CD4-positive, alpha-beta T cell treated with Interferon gamma for 1 hour (primary cell): ENCODE results near the gene NKTR.
A peak's percentile ranks its signal among the peaks of the same experiment; 100 is the strongest.

Experiments
- DNase-seq: peaks from one replicate; pipeline ENCODE4 v3.0.0-alpha.2; 2020

Gene NKTR

DNA sequence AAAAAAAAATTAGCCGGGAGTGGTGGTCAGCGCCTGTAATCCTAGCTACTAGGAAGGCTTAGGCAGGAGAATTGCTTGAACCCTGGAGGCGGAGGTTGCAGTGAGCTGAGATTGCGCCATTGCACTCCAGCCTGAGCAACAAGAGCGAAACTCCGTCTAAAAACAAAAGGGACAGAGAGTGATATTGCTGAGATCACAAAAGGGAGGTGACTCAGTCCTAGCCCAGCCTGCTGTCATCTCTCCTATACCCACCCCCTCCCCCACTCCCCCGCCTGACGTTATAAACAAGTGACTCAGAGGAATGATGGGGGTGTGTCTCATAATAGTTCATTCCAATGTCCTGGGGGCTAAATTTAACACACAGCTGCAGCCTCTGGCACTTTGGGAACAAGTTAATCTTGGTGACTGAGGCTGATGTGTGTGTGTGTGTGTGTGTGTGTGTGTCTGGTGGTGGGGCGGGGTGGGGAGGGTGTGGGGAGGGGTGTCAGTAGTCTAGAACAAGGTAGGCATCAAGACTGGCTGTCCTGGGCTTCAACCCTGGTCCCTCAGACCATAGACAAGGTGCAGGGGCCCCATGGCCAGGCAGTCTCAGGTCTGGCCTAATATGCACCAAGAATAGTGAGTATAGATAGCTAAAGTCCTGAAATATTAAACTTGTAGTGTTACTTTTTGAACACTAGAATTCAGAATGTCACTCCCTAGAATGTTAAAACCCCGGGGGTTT, 83.6 kb downstream of the NKTR start:
- DNase-seq = peak; percentile 21

DNA sequence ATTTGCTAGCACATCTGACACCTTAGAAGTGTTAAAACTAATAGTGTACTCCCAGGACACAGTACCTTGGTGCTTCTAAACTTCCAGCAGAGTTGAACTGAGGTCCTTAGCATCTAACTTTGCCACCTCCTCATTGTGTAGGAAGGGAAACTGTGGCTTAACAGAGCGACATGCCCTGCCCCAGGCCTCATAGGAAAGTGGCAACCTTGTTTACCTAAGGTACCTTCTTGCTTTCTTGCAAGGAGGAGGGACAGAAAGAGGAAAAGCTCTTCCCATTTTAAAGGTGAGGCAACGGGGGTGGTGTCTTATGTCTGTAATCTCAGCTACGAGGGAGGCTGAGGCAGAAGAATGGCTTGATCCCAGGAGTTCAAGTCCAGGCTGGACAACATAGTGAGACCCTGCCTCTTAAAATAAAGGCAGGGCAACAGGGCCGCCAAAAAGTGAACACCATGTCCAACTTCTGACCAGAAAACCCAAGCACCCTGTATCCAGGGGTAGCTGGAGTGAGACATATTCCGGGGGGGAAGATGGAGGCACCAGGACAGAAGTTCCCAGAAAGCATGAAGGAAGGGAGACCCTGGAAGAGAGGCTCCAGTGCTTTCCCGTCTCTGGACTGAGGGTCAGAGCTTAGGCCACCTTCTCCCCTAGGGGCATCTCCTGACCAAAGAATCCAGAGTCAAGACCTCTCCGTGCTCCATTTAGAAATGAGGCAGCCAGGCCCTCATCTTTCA, 84.3 kb downstream of the NKTR start:
- DNase-seq = no peak

DNA sequence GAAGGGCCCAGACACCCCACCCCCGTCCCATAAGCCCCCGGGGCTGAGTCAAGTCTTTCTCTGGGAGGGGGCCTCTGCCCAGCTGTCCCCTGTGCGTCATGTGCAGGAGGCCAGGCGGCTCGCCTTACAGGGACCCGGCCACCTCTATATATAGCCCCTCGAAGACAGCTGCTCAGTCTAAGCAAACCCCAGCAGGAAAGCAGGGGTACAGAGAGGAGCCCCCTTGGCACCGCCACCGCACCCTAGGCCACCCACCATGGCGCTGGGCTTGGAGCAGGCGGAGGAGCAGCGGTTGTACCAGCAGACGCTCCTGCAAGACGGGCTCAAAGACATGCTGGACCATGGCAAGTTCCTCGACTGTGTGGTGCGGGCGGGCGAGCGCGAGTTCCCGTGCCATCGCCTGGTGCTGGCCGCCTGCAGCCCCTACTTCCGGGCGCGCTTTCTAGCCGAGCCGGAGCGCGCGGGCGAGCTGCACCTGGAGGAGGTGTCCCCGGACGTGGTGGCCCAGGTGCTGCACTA, 84.9 kb downstream of the NKTR start, which contains the start of gene KLHL40:
Gene KLHL40, plus strand, starts transcription at position 175 of the 519 bp plus-strand sequence. Its CDS starts 82 bp downstream, at position 257.
- DNase-seq = no peak

DNA sequence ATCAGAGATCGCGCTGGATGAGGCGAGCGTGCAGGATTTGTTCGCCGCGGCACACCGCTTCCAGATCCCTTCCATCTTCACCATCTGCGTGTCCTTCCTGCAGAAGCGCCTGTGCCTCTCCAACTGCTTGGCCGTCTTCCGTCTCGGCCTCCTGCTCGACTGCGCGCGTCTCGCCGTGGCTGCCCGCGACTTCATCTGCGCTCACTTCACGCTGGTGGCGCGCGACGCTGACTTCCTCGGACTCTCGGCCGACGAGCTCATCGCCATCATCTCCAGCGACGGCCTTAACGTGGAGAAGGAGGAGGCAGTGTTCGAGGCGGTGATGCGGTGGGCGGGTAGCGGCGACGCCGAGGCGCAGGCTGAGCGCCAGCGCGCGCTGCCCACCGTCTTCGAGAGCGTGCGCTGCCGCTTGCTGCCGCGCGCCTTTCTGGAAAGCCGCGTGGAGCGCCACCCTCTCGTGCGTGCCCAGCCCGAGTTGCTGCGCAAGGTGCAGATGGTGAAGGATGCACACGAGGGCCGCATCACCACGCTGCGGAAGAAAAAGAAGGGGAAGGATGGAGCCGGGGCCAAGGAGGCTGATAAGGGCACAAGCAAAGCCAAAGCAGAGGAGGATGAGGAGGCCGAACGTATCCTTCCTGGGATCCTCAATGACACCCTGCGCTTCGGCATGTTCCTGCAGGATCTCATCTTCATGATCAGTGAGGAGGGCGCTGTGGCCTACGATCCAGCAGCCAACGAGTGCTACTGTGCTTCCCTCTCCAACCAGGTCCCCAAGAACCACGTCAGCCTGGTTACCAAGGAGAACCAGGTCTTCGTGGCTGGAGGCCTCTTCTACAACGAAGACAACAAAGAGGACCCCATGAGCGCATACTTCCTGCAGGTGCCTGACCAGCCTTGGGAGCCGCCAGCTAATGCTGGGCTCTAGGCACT, 85.7 kb downstream of the NKTR start:
- no peak for DNase-seq

DNA sequence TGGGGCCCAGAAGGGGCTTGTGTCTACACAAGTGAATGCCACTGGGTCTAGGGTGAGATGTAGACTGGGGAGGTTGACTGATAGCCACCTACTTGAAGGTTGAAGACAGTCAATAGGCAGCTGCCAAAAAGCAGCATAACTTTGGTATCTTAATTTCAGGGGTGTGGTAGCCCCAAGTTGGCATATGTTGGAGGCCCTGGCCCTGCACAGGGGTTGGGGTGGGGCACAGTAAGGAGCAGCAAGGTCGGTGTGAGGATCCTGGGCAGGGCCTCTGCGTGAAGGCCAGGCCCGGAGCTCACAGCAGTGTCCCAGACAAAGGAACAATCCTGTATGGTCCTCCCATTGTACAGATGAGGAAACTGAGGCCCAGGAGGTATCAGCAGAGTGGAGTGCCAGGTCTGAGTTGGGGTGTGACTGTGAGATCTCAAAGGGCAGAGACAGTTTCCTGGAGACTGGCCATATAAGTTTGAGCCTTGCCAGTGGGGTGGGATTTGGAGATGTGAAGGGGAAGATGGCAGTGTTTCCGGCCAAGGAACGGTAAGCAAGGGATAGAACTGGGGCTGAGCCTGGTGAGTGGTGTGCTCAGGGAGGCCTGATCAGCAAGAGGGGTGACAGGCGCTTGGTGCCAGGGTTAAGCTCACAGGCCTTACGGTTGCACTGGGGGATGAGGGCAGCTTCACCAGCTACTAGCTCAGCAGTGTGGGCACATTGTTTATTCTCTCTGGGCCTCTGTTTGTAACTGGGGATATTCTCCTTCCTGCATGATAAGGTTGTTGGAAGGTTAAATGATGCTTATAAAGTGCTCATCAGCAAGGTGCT, 86.6 kb downstream of the NKTR start:
- DNase-seq = no peak

DNA sequence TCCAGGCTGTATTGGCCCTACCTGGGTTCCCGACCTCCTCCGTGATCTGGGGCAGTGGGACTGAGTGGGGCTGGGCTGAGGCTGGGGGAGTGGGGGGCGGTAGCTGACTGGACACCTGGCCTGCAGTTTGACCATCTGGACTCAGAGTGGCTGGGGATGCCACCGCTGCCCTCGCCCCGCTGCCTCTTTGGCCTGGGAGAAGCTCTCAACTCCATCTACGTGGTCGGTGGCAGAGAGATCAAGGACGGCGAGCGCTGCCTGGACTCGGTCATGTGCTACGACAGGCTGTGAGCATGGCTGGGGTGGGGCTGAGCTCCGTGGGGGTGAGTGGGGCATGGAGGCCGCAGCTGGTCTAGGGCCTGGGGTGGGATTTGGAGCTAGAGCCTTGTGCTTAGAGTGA, 87.5 kb downstream of the NKTR start:
- no peak for DNase-seq

DNA sequence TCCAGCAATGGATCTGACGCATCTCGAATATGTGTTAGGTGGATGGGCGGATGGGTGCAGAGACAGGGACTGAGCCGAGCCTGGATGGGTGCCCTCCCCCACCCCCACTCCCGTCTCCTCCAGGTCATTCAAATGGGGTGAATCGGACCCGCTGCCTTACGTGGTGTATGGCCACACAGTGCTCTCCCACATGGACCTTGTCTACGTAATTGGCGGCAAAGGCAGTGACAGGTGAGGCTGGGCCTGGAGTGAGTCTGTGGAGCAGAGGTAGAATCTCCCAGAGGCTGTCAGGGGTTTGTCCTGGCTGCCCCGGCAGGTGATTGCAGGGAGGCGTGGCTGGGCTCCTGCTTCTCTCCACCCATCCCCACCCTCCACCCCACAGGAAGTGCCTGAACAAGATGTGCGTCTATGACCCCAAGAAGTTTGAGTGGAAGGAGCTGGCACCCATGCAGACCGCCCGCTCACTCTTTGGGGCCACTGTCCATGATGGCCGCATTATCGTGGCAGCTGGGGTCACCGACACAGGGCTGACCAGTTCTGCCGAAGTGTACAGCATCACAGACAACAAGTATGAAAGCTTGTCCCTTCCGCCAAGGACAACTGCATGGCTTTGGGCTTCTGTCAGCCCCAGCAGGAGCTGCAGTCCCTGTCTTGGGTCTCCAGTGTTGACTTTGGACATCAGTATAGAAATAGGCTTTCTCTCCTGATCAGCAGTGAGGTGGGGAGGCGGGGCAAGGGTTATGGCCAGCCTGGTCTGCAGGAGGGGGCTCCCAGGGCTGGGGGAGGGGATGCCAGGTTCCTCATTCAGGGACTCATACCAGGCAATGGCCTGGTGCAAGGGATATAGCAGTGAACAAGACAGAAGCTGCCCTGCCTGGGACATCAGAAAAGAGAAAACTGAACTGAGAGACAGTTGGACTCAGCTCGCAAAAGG, 88.3 kb downstream of the NKTR start:
- no peak for DNase-seq

DNA sequence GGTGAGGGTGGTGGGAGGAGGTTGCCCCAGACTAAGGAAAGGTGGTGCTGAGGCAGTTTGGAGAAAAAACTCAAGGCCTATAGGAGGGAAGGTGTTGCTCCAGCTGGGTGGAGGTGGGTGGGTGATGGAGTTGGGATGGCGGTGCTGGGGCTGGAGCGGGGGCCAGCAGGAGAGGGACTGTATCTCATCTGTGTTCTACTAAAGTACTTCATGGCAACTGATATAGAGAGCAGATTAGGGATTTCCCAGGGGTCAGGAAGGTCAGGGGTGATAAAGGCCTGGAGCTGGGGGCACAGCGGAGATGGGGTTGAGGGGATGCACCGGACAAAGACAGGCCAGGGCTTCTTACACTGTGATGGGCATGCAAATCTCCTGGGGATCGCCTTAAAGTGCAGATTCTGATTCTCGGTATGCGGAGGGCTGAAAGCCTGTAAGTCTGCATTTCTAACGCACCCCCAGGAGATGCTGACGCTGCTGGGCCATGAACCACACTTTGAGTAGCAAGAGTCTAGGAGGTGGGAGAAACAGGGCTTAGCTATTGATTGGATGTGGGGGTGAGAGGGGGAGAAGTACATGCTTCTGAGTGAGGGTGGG, 89.0 kb downstream of the NKTR start:
- DNase-seq = no peak

DNA sequence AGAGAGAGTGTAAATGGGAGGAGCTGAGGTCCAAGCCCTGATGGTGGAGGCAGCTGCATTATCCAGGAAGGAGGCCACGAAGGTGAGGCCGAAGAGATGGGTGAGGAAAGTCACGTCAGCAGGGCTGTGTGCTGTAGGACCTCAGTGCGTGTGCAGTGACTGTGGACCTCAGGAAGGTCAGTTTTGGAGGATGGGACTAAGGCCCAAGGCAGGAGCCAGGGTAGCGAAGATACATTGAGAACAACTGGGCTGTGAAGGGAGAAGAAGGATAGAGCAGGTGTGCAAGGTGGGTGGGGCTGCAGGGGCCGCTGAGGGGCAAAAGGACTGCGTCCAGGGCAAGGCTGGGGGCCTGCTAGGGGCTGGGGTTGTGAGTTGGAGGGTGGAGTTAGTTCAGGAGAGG, 89.7 kb downstream of the NKTR start:
- DNase-seq = no peak

DNA sequence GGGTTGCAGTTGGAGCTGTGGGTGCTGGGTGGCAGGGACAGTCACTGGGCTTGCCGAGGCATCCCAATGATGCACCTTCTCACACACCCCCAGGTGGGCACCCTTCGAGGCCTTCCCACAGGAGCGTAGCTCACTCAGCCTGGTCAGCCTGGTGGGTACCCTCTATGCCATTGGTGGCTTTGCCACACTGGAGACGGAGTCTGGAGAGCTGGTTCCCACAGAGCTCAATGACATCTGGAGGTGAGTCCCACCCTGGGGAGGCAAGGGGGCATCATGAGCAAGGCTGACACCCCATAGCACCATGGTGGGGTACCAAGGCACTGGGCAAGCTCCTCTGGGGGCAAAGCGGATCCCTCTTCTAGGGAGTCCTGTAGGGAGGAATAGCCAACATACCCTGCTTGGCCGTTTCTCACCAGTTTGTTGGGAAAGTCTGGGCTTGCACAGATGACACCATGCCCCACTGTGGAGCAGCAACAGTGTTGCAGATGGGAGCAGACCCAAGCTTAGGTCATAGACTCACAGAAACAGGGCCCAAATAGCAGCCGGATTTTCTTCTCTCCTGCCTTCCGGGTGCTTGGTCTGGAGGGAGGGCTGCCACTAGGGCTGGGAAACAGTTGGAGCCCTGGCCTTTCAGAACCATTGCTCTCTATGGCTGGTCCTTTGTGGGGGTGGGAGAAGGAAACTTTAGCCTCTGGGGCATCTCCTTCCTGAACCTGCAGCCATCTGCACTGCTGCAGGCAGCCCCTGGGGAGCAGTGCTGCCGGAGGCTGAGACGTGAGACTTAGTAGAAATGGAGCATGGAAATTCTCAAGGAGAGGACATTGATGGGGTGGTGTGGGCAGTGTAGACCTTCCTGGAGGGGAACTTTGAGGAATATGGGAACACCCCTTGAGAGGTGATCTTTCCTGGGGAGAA, 90.5 kb downstream of the NKTR start:
- no peak for DNase-seq

DNA sequence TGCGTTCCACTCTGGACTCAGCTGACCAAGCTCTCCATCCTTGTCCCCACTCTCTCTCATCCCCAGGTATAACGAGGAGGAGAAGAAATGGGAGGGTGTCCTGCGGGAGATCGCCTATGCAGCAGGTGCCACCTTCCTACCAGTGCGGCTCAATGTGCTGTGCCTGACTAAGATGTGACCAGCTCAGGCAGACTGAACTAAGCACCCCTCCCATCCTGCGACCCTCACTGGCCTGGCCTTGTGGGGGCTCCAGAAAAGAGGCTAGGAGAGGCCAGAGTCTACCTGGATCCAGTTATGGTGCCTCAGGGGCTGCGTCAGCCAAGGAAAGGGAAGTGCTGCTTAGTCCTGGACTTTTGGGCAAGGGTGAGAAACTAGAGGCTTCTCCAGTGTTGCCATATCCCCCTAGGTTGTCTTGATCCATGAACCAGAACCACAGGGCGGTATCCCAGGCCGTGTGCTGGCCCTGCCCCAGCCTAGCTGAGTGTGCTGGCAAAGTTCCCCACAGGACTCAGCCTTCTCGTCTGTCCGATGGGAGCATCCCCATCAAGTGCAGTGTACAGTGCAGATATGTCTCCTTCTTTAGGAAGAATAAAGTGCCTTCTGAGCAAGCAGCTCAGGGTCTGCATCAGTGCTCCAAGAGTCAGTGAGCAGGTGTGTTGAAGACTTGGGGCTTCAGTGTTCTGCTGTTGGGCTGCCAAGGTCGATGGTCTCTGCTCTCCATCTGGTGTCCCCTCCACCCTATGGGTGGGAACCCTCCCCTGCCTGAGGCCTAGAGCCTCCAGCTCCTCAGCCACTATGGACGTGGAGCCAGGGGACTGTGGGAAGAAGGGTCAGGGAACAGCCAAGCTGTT, 91.6 kb downstream of the NKTR start:
- DNase-seq = no peak

DNA sequence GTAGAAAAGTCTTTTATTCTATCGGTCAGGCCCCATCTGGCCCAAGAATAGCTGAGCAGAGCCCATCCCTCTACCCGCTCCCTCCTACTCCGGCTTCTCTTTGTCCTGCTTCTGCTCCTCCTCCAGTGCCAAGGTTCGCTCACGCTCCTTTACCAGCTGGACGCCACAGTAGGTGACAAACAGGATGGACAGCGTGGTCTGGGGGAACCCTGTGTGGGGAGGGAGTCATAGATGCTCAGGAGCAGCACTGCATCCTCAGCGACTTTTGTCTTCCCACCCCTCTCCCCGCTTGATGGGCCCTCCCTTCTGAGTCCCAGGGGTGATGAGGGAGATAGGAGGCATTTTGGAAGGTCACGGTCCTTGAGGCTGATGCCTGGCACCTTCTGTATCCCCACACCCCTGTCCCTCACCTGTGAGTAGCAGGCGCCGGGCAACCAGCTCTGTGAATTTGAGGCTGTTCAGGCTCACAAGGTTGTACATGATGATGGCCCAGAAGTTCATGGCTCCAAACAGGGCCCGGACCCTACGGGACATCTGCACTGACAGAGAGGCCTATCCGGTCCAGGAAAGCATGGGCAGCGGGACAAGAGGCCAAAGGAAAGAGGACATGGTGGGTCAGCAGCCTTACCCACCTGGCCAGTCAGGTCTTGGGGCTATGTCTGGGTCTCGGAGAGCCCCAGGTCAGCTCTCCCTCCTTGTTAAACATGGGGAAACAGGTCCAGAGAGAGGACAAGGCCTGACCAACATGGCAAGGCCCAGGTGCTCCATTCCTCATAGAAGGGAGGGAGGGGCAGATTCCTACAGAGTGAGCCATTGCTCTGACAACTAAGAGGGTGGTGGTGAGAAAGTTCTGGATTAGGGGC, 92.4 kb downstream of the NKTR start:
- DNase-seq = no peak

DNA sequence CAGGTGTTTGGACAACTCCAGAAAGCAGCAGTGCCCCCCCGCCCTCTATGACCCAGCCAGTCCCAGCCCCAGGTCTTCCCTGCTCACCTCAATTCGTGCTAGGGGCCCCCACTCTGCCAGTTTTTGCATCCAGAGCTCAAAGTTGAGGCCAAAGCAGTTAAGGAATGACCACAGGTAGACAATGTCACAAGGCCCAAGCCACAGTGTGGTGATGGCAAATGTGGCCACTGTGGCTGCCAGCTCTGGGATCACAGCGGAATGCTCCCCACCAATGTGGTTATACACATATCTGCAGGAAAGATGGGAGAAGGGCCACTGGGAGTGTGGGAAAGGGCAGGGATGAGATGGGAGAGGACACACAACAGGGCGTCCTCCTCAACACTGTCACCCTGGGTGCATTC, 93.0 kb downstream of the NKTR start:
- no peak for DNase-seq

DNA sequence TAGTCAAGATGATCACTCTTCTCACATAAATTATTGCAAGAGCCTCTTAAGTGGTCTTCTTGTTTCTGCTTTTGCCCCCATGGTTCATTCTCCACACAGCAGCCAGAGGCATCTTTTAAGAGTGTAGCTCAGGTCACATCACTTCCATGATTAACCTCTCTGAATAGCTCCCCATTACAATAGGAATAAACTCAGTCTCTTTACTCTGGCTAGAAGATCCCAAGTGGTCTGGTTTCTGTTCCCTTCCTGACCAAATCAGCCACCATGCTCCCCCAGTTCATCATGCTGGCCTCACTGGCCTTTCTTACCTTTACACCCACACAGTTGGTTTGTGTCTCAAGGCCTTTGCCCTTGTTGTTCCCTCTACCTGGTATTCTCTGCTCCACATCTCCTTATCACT, 93.9 kb downstream of the NKTR start:
- no peak for DNase-seq

DNA sequence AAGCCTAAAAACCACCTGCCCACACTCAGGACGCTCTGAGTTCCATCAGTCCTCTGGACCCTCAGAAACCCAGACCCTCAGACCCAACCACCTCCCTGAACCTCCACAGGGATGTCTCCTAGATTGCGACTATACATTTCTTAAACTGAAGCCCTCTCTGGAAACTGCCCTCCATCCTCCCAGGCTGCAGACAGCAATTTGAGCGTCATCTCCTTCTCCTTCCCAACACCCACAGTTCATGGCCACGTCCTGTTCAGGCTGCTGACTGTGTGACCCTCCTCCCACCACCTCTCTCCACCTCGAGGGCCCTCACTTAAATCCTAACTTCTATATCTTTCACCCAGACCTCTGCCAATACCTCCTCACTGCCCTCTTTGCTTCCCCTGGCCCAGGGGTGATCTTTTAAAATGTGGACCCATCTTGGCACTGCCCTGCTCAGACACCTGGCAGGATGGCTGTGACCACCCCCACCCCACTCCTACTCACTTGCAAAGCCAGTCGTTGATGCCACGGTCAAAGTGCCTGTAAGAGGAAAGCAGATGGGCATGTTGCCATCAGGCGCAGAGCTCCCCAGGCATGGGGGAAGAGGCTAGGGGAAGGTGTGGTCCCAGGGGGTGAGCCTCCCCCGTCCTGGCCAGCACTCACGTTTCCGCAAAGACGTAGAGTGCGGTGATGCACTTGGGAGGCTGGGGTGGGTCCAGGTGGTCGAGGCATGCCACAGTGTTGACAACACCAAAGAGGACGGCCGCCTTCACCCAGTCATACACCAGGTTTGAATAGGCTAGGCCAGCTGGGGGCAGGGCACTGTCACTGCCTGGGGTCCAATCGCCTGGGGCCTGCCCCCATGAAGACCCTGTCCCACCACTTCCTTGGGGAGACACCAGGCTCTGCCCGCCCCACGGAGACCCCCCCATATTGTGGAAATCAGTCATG, 96.1 kb downstream of the NKTR start:
- no peak for DNase-seq

DNA sequence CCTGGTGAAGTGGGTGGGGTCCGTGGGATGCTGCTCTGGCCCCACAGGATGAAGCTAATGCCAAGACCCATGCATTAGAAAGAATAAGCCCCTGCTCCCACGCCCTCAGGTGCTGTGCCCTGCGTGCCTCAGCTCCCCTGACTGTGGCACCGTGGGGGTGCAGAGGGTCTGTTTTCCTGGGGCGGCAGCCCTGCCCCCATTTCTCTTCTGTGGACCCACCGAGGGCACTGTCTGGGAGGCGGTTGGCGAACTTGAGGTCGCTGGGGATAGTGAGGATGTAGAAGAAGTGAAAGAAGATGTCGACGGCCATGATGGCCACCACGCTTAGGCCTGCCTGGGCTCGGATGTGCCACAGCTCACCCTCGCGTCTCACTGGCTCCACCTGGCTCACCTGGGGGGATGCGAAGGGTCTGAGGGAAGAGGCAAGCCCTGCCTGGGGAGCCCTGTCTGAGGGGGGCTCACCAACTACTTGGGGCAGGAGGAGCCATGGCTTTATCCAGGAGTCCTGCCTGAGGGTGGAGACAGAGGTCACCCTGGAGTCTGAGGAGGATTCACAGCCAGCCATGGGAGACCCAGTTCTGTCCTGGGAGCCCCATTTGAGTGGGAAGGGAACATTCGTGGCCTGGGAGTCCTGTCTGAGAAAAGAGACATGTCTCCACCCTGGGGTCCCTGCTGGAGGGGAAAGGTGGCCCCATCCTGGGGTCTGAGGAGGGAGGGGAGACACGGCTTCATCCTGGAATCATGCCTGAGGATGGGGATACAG, 97.0 kb downstream of the NKTR start:
- no peak for DNase-seq
